Measurements from ENCODE around the gene TRIM3.
A peak's percentile ranks its signal among the peaks of the same experiment; 100 is the strongest.
"Not testable (repeated sequence)": the region's sequence is repeated elsewhere in the genome, so short reads cannot be mapped to it uniquely, and the experiment has no call there.

Gene TRIM3

DNA sequence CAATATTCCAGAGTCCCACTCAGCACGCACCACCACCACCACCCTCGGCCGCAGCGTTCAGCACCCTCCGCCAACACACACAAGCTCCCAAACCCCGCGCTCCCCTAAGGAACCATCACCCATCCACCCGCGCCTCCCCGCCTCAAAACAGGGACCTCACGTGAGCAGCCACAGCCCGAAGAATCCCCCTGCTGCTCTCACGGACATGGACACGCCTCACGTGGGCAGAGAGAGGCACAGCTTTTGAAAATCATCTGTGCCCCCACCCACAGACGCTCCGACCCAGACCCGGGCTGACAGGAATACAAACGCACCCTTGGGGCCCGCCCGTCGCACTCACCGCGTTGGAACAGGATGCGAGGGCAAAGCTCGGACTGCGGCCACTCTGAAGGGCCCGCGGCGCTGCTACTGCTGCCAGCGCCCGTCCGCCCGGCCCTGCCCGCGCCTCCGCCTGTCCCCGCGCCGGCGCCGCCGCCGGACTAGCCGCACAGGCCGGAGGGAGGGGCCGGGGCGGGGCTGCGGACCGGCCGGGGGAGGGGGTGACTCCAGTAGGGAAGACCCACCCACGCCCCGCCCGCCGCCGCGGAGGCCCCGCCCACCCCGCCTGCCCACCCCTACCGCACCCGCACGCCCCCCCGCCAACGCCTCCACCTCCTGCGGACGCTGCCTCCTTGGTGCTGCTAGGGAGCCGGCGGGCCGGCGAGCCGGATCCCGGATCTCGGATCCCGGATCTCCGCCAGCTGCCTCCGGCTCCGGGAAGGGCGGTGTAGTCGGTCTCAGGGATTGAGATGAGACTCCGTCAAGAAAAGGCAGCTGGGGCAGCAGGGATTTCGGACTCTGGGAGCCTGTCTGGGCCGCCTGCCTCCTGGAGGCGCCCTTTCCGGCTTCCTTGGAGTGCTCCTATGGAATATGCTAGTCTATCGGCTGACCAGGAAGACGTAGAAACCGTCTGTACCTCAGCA lies at the start of gene TRIM3:
Gene TRIM3, minus strand, starts transcription at position 491 of the 962 bp plus-strand sequence. CDS start 8,246 bp downstream, outside the sequence.
- DNase-seq: peak; percentile 45

- no peak for DNase-seq
Observed at GRCh38 chr11:6523253-6523652, 49.5 kb upstream of the TRIM3 start.

GRCh38 chr11:6521946-6522345 lies 48.2 kb upstream of the TRIM3 start:
- DNase-seq: not testable (repeated sequence)

GRCh38 chr11:6520265-6520664 lies 46.5 kb upstream of the TRIM3 start:
- no peak for DNase-seq

DNA sequence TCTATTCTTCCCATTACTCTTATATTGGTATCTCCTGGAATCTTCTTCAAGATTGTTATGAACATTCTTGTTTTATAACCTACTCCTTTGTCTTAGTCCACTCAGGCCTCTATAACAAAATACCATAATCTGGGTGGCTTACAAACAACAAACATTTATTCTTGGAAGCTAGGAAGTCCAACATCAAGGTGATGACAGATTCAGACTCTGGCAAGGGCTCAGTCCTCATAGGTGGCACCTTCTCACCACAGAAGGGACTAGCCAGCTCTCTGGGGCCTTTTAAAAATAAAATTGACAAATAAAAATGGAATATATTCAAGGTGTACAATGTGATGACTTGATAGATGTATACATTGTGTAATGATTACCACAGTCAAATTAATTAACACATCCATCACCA lies 43.1 kb upstream of the TRIM3 start:
- DNase-seq: no peak

DNA sequence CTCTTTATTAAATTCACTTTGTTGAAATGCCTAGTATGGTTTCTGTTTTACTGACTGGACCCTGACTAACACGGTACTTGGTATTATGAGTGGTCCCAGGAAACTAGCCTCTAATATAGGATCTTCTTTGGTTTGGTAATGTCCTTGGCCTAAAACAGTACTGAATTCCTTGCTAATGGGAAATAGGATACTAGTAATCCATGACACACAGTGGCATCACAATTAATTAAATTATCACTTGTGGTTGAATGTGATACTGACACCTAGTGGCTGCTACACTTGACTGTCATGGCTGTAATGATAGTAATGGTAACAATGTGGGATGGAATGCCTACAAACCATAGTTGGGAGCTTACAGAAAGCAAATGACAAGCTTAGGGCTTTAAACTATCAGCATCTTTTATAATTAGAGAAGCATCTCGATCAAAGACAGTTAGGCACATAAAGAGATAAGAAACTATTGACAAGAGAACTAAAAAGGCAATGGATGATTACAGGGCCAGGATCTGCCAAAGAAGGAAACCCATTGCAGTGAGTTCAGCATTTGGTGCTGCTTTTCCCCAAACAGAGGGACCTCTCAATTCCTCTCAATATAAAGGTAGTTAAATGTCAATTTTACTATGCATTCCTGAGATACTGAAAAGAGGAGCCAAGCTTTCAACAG lies 32.0 kb upstream of the TRIM3 start:
- DNase-seq: no peak

- no peak for DNase-seq
Observed at GRCh38 chr11:6504166-6504565, 30.4 kb upstream of the TRIM3 start.

DNA sequence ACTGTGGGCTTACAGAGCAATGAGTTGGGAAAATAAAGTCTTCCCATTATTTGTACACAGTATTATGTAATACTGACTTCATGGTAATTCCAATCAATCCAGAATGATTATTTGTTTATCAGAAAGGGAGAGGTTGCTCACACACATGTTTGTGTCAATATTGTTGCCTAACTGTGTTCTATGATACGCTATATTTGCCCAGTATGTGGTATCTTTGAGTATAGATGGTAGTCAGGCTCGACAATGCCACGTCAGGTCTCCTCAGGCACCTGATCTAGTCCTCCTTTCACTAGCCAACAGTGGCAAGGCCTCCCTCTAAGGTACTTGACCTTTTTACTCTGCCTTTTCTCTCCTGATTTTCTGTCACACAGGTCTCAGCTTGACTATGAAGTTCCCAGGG lies 28.6 kb upstream of the TRIM3 start:
- DNase-seq: no peak

DNA sequence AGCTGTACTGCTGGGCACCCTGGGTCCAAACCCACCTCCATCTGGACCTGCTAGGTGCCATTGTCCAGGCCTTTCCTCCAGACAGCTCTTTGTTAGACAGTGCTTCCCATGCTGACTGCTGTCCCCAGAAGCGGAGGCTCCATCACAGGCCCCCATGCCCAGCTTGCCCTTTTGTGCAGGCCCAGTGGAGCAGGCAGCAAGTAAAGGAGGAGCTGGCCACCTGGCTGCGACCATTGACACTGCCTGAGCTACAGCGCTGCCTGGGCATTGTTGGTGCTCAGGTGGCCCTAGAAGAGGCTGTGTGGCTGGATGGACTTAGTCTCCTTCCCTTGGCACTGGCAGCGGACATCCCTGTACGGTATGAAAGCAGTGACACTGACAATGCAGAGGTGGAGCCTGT lies 24.8 kb upstream of the TRIM3 start:
- no peak for DNase-seq

DNA sequence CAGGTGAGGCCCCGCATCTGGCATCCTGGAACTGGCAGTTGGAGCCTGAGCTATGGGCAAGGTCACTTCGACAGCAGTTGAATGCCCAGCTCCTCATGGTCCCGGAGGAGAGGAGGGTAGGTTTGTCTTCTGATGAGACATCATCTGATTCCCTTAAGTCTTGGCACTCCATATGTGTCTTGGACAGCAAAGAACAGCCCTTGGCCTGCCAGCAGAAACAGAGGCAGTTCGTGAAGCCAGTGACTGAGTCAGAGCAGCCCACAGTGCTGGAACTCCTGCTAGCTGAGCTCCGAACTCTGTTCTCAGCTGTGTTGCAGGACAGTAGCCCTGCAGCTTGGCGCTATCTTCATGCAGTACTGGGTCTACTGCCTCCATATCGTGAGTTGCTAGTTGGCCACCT lies 24.4 kb upstream of the TRIM3 start:
- DNase-seq: no peak

DNA sequence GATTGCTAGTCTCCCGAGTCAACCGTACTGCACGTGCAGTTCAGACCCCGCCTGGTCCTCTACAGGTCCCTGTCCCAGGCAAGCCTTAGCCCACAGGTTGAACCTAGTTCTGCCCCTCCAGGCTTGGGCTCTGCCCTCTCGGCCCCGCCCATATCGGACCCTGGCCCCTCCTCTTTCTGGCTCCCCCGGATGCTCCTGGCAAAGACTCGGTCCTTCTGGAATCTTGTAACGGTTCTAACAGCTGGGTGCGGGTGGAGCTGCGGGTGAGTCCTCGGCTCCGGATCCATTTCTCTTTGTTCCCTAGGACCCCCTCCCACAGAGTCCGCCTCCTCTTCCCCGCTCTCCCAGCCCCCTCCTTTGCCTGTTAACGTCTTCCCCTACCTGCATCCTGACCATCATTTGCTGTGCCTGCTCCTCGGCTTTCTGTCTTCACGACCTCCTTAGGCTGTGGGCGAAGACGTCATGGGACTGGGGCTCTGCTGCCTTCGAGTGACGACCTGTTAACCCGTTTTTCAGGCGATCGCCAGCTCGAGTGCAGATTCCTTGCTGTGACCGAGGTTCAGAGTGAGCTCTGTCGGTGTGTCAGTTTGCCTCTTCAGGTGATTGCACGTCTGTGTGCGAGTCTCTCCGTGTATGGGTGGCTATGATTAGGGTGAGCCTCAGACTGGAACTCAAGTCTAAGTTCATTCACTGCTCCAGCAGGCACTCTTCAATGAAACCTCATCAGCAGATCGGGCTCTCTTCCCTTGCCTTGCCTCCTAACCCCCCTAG lies 23.5 kb upstream of the TRIM3 start, which contains the start of gene DNHD1:
Gene DNHD1, plus strand, starts transcription at position 212 of the 771 bp plus-strand sequence. CDS start 936 bp downstream, outside the sequence.
- DNase-seq: no peak

GRCh38 chr11:6489306-6489705 lies 15.6 kb upstream of the TRIM3 start:
- no peak for DNase-seq

- no peak for DNase-seq
Observed at GRCh38 chr11:6488821-6489220, 15.1 kb upstream of the TRIM3 start.

DNA sequence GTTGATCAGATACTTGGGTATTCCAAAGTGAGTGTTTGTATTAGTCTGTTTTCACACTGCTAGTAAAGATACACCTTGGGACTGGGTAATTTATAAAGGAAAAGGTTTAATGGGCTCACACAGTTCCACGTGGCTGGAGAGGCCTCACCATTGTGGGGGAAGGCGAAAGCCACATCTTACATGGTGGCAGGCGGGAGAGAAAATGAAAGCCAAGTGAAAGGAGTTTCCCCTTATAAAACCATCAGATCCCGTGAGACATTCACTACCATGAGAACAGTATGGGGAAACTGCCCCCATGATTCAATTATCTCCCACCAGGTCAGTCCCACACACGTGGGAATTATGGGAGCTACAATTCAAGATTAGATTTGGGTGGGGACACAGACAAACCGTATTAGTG lies 14.6 kb upstream of the TRIM3 start:
- no peak for DNase-seq

GRCh38 chr11:6486938-6487337 lies 13.2 kb upstream of the TRIM3 start:
- no peak for DNase-seq

DNA sequence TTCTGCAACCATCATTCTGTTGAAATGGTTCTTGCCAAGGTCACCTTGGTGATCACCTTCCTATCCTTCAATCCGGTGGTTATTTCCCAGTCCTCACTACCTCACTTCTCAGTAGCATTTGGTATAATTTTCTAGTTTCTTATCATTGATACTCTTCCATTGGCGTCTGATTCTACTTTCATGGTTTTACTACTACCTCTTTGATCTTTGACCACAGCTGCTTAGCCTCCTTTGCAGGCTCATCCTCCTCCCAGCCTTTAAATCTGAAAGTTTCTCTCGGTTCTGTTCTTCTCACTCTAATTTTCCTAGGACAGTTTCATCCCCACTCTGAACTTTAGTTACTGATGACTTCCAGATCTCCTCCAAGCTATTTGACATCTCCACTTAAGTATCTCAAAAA lies 12.5 kb upstream of the TRIM3 start:
- no peak for DNase-seq

DNA sequence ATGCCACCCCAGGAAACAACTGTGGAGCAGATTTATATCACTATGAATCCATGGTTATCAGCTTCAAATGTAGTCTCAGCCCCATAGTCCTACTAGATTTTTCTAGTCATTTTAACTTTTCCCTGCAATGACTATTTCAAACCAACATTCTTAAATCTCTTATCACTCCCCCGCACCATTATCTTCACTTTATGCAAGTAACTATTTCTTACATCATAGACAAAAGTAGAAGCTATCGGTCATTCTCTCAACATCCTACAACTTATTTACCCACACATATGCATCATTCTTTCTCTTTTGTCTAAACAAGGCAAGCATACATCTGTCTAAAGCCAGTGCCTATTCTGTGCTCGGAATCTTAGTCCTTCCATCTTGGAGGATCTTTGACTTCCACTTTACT lies 11.9 kb upstream of the TRIM3 start:
- no peak for DNase-seq

DNA sequence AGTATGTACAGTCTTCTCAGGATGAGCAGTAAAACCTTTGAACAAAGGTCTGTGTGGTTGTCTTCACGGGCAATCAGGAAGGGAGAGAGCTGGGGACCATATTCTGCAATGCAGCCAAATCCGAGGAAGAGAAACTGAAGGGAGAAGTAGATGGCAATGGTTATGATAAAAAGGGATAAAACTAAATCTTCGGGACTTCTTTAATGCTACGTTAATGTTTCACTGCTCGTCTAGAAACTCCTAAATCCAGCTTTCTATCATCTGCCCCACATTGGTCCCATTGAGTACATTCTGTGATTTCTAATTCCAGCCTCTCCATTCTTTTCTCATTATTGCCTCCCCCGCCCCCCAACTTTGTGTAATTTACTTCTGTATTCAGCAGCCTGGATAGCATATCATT lies 9.3 kb upstream of the TRIM3 start:
- DNase-seq: no peak

- DNase-seq: no peak
Observed at GRCh38 chr11:6482441-6482840, 8.7 kb upstream of the TRIM3 start.

DNA sequence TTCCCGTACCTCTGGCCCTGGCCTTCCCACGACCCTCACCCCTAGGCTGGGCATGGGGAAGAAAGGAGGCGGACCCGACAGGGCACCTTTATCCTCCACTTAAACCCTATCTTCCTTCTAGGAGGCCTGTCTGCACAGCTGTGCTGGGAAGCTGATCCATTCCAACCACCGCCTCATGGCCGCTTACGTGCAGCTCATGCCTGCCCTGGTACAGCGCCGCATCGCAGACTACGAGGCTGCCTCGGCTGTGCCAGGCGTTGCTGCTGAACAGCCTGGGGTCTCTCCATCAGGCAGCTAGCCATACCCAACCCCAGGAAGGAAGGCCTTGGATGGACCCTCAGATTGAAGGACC lies 8.2 kb upstream of the TRIM3 start:
- DNase-seq: no peak

DNA sequence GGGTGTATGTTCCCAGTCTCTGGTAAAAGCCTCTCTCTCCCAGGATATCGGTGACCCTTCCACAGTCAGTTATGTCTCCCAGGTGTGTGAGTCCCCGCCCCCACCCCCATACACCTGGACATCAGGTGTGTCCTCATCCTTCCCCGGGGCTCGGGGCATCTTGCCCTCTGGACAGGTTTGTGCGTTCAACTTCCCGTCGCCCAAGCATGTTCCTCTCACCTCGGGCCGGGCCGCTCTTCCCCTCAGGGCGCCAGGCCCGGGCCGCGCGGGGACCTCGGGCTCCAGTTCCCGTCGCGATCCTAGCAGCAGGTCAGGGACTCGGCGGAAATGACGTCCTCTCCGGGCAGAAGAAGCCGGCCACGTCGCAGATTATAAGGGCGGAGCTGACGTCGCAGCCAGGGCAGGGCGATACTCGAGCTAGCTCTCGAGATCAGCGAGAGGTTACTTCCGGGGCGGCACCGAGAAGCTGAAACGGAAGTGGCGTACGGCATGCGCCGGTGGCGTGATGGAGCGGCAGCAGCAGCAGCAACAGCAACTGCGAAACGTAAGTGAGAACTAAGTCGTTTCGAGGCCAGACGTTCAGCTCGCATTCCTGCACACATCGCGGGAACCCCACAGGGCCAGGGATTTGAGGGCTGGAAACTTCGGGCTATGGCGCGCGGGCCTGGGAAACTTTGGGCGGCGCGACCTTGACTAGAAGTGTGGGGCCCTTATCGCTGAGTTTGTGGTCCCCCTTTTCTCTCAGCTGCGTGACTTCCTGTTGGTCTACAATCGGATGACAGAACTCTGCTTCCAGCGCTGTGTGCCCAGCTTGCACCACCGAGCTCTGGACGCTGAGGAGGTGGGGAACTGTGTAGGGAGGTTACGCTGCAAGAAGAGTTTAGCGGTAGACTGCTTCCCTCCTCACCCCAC lies 7.5 kb upstream of the TRIM3 start, which contains the start of the genes ARFIP2 and TIMM10B:
Gene ARFIP2, minus strand, starts transcription at position 320 of the 912 bp plus-strand sequence. CDS start 910 bp downstream, outside the sequence.
Gene TIMM10B, plus strand, starts transcription at position 490 of the 912 bp plus-strand sequence. Its CDS starts 16 bp downstream, at position 506.
- peak; percentile 85 for DNase-seq

All from NCI-H187 treated with DMSO at 0.1 percent for 48 hours (cell line).